Endometrial microvascular endothelial cells (primary cell): ENCODE data around the gene BIRC3. TPM values are rescaled to one million over a fixed set of nuclear protein-coding genes. Genes with fewer than 3 reads are reported as not detected.

Experiments used
- in situ Hi-C: cut with HindIII; loops from 2 replicates; pipeline ENCODE4 v1.10.0; 2017; ENCODE audit warnings: low sequenced_read_pairs, low pct_unique_long_range_greater_than_20kb; ENCODE audit errors: inconsistent ontology term
- total RNA-seq: library from RNA; depleted of rRNA; stranded (reverse); fragments of >200 nt; gene quantifications from one replicate; pipeline ENCODE4 v1.2.3, GENCODE V29; 2015; ENCODE audit errors: inconsistent ontology term

The BIRC3 gene
- total RNA-seq = 6.4 TPM

DNA sequence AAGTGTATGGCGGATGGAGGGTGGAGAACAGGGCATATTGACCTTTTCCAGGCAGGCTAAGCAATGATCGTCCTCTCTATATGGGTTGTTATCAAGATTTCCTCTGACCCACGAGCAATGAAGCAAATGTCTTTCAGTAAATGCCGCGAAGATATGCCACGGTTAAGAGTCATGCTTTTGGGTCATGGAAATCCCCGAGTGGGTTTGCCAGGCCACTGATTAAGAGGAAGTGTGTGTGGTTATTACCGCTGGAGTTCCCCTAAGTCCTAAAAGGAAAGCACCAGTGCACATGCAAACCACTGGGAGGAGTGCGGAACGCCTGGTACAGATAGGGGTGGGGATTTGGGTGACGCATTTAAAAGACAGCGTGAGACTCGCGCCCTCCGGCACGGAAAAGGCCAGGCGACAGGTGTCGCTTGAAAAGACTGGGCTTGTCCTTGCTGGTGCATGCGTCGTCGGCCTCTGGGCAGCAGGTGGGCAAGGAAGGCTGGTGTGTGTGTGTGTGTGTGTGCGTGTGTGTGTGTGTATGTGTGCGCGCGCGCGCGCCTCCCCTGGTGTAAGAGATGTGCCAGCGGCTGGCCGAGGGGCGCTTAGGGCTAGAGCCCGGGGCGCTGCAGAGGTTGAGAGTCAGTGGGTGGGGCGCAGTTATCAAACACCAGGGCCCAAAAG lies at the start of gene BIRC3:
Gene BIRC3, plus strand, starts transcription at position 386 of the 669 bp plus-strand sequence. CDS start 7,026 bp downstream, outside the sequence.
- in situ Hi-C loops = no loop called here

DNA sequence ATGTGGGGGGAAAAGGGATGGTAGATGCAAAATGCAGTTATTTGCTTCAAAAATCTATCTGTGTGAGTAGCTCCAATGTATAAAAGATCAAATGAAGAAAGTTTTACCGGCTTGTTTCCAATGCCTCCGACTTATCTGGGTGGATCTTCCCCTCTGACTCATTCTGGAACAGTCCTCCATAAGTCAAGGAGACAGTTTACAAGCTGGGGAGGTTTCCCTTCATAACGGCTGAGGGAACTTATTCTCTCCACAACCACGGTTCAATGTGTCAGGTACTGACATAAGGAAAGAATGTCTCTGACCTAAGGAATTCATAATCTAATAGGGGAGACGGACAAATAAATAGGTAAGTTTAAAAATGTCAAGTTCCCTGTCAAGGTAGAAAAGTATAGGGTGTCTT lies 49.7 kb upstream of the BIRC3 start:
- in situ Hi-C loops = no loop called here

DNA sequence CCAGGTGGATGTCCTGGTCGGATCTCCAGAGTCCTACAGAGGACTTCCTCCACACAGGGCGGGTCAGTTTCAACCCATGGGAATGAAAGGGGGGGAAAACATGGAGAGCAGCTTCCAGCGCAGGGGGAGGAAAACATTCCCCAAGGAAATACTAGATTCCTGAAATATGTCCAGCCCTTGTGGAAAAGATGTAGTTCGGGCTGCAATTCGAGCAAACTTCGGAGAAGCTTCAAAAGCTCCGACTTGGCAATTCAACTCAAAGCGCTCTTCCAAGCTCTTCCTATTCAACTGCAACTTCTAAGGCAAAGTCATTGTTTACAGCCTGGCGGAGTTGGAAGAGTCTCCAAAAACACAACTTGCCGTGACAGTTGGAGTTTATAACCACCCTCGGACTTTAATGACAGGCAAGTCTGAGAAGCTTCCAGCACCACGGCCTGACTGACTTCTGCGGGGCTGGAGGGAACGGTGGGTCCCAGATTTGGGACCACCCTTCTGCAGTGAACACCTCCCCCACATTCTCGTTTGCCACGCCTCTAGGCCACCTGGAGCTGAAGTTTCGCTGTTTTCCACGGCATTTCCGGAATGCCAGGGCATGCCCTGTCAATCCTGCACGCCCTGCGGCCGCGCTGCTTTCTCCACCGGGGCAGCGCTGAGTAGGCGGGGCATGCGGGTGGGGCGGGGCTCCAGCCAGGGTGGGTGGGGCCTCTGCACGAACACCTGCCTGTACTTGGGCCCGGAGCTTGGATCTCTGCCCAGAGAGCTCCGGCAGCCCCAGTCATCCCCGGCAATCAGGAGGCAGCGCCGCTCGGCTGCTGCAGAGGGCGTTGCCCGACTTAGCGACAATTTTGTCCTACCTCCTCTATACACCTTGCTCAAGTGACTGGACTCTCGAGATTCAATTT lies 49.0 kb upstream of the BIRC3 start:
- in situ Hi-C loops = no loop called here

DNA sequence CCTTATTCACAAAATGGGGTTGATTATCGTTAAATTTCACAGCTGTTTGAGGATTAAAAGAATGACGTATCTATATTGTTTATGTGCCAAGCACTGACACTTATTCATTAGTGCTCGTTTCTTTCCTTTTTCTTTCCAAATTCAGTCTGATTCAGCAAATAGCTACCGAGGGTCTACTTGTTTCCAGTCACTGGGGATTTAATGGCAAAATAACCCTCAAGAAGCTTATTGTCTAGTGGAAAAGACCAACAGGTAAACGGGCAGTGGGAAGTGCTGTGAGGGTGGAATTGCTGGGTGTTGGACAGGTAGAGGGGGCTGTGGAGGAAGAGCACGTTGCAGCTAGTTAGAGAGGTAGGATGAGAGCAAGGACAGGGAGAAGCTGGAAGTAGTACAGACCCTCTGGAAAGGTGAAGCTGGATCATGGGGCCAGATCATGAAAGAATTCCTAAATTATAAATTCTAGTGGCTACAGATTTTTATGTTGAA lies 48.3 kb upstream of the BIRC3 start:
- in situ Hi-C loops = no loop called here

DNA sequence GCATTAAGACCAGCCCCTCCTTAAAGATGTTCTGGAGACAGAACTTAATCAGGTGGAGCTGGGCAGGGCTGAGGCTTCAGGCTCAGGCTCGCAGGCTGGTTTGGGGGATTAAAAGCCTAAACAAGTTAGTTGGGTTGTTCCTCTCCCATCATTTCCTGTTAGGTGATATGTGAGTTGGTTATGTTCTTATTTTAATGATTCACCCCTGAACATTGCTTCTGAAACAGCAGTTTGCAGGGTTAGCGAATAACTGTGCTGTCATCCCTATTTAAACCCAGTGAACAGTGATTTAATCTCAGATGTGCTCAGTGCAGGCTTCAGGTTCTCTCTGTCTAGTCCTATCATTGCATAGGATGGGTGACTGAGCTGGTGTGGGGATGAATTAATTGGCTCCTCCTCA lies 47.4 kb upstream of the BIRC3 start:
- in situ Hi-C loops = no loop called here

DNA sequence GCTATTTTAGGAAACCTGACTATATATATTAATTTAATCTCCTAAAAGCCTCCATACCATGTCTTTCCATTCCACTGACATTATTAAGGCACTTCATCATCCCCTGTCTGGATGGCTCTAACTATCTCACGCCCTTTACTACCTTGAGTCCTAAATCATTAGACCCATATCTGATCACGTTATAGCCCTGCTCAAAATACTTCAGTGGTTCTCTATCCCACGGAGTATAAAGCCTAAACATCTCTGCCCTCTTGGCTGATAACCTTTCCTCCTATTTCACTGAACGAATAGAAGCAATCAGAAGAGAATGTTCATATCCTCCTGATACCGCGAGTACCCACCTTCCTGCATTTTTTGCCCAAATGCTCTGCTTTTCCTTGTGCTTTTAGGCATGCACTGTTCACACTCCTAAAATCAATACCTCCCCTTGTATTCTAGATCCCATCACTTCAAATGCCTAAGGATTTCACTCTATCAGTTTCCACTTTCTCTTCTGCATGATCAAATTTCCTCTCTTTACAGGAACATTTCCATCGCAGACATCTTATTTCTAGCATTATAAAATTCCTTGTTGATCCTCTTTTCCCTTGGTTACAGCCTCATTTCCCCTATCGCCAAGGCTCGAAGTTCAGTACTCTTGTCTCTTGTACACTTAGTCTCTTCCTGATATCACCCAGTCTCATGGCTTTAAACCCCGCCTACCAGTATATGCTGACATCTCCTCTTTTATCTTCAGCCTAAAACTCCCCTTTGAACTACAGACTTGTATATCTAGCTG lies 45.0 kb upstream of the BIRC3 start:
- in situ Hi-C loops = no loop called here

DNA sequence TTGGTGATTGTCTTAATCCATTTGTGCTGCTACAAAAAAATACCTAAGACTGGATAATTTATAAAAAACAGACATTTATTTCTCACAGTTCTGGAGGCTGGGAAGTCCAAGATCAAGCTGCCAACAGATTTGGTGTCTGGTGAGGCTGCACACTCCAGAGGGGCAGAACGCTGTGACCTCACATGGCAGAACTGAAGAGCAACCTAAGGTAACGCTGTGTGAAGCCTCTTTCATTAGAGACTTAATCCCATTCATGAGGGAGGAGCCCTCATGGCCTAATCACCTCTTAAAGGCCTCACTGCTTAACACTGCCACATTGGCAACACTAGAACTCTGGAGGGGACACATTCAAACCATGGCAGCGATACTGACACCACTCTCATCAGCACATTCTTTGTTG lies 42.7 kb upstream of the BIRC3 start:
- in situ Hi-C loops = no loop called here

DNA sequence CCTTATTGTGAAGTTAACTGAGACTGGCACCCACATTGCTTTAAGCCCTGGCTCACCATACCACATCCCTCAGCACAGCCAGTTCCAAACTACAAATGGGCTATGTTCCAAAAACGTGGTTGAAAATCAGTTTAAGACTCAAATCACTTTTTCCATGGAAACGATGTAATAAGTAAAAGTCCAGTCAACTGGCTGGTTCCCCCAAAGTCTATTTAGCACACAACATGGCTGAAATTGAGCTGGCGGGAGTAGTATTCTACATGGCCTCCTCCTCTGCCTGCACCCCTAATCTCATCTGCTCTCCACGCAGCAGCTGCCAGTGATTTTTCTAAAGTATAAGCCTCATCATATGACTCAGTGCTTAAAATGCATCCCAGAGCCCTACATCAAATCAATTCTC lies 40.9 kb upstream of the BIRC3 start:
- in situ Hi-C loops = no loop called here

DNA sequence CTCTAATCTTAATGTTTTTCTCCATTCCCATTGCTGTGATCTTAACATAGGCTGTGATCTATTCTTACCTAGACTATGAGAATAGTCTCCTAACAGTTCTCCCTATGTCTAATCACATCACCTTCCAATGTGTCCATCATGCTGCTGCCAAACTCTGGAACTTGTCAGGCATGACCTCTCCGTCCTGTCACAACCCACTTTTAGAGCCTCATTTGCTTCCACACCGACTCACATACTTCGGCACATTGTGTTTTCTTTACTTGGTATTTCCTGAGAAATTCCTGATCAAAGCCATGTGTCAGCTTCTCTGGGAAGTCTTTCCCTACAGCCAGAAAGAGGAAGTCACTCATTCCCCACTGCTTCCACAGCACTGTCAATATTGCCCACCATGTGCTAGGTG lies 40.5 kb upstream of the BIRC3 start:
- in situ Hi-C loops = no loop called here

DNA sequence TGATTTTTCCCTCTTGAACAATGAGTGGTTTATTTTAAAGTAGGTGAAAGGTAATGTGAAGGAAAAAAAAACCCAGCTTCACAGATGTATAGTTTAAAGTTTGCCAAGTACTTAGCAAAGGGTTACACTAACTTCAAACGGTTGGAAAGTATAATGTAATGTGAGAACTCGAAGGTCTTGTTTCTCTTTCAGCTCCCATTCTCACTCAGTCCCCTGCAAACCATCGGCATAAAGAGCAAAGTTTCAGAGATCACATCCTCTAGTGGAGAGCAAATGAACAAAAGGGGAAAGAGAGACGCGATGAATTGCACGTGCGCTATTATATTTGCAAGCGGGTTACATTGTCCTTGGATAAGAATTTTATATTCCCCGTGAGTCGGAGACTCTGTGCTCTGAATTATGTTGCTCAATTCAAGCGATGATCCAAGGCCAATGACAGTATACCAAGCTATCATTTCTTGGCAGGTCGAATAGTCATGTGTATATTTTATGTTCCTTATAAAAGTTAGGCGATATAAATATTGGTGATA lies 37.6 kb upstream of the BIRC3 start:
- in situ Hi-C loops = no loop called here

DNA sequence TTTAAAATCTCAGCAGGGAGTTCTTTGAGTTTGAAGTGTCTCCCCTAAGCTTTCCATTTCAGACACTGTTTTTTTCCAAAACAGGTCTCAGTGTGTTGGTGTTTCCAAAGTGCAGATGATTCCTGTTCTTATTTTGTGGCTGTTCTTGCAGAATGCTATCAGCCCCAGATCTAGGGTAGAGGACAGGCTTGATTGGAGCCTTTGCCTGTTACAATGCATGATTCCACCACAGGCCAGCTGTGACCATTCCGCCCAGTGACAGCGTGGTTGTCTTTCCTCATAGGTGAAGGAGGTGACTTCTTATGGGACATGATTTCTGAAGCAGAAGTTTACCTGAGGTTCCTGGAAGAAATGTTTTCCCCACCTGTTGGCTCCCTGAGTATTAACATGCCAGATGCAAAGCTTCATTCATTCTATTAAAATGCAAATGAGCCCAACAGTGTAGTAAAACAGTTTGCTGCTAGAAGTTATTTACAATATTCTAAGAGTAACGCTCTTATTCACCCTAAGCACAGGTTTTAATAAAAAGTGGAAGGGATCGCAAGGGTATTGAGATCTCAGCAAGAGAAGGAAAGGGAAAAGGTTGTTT lies 36.9 kb upstream of the BIRC3 start:
- in situ Hi-C loops = no loop called here

DNA sequence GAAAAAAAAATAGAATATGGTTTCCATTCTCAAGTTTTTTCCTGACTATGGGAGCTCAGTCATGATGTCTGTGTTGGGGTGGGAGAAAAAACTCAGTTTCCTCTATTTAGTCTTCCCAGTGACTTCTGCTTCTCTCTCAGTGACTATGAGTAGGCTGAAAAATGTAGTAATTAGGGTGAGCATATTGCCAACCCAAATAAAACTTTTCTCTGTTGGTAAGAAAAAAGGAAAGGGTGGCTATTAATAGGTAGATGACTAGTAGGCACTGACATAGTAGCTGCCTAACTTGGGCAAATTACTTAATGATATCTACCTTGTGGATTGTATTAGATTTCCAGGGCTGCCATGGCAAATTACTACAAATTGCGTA lies 34.2 kb upstream of the BIRC3 start:
- in situ Hi-C loops = no loop called here

DNA sequence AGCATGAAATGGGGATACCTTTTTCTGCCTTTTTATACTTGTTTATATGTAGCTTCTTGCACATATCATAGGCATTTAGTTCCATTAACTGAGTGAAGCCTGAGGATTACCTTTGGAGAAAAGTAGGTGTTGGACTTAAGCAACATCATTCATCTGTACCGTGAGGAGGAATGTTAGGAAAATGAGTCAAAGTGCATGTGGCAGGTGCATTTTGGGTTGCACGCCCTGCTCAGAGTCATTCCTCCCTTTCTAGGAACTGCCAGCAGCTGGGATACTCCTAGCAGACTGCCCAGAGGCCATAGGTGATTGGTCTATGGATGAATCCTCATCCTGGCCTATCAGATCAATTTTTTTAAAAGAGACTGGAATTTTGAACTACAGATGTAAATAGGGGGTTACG lies 33.3 kb upstream of the BIRC3 start:
- in situ Hi-C loops = no loop called here

DNA sequence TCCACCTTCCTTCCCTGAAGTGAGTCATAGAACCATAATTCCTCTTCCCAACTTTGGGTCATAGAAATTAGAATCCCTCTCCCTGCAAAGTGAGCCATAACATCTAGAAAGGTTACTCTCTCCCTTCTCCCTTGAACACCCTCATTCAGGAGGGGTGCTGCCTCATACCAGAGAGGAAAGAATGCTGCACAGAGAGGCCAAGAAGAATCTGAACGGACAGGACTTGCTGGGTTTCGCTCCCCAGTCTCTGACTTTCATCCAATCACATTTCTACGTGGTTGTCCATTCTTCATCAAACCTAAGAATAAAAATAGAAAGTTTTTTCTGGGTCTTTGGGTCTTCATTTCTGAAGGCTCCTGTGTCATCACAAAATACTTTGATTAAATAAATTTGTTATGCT lies 31.0 kb upstream of the BIRC3 start:
- in situ Hi-C loops = no loop called here

DNA sequence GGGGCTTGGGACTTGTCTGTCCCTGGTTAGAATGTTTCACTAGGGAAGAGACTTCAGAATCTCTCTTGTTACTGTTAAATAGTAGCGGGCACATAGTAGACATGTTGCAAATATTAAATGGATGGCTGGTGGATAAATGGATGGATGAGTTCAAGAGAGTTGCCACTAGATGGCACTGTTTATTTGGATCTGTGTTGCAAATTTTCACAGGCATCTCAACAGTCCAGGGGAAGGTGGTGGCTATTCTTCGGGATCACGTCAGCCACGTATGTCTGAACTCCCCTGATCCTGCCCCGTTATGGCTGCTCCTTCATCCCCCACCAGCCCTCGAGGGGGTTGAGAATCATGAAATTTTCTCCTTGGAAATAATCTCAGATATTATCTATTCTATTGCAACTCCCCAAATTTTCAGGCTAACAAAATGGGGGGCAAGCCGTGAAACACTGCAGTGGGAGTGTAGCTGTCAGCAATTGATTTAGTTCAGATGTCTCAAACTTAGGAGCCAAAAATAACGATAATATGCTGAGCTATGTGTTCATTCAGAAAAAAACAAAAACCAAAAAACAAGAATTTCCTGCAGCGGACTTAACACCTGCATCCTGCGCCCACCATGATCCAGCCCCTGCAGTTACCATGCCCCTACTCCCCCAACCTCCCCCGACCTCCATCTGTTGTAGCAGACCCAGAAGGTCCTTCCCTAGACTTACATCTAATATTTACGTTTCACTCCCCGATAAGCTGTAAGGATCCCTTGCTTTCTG lies 29.1 kb upstream of the BIRC3 start:
- in situ Hi-C loops = no loop called here

DNA sequence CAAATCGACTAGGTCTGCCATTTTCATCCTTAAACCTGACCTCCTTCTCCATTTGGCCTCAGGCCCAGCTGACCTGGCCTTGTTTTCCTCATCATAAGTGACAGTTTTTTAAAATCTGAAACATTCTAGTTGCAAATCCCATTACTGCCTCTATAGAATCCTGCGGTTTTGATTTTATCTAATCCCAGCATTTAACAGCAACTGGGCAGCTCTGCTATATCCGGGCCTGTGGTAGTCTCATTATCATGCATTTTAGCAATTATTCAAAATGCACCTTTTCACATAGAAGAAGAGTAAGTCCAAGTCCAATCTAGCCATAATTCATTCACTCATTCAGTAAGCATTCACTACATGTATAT lies 28.6 kb upstream of the BIRC3 start:
- in situ Hi-C loops = no loop called here

DNA sequence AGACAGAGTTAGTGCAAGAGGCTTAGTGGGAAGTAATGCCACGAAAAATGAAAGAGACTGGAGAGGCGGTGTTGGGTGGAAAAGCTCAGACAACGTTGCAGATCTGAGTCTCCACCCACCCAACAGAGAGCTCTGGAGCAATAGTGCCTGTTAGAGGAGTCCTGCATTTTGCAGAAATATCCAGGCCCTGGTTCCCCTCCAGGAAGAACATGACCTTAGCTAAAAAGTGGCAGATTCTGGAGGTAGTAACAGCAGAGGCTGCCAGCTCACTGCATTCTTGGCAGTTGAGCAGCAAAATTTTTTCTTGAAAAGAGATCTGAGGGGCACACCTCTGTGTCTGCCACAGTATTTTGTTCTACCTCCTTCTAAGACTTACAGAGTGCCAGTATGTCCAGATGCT lies 27.7 kb upstream of the BIRC3 start:
- in situ Hi-C loops = no loop called here

DNA sequence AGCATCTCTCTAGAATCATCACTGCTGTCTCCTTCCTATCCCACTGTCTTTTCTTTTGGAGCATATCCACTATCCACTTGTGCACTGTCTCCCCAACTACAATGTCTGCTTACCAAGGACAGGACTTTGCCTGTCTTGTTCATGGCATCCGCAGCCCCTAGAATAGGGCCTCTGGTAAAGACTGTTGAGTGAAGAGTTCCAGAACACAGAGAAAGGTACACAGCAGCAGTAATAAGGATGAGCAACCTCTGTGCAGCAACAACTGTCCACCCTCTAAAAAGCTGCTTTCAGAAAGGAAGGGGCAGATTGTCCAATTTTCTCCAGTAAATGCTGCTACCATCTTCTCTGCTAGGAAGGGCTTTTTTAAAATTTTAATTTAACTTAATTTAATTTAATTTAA lies 25.5 kb upstream of the BIRC3 start:
- in situ Hi-C loops = no loop called here
